Fibroblast of lung (primary cell): Measurements from ENCODE around the gene OSBP2.

Source experiments
- CTCF ChIP-seq, 2 donors: IDR thresholded peaks in 1 of 2; conservative IDR thresholded peaks in 1 of 2; 1 replicate in 1 of 2; 2 replicates in 1 of 2; pipeline ENCODE4 v1.5.1; 2011 to 2012; ENCODE audit warnings: low read length in 2 of 2, control low read depth in 1 of 2, inconsistent platforms in 1 of 2, low read depth in 1 of 2, mild to moderate bottlenecking in 1 of 2
- EZH2 ChIP-seq: IDR thresholded peaks from 2 replicates; pipeline ENCODE4 v1.5.1; 2012; ENCODE audit warnings: low read length, control low read depth, mild to moderate bottlenecking; ENCODE audit errors: missing control alignments

DNA sequence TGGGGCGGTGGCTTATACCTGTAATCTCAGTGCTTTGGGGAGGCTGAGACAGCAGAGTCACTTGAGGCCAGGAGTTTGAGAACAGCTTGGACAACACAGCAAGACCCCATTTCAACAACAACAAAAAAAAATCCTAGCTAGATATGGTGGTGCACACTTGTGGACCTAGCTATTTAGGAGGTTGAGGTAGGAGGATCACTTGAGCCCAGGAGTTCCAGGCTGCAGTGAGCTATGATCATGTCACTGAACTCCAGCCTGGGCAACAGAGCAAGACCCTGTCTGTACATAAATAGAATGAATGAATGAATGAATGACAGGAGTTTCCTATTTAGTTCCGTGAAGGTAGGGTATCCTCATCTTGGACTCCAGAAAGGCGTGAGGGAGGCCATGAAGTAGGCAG is 107.0 kb downstream of the OSBP2 start:
- TF ChIP-seq EZH2 (no peak), CTCF (conservative IDR thresholded peaks at IDR 0.05 in 1 of 2, IDR thresholded peaks at IDR 0.05 in 1 of 2; ENCODE audit: low read depth in 1 of 2, low read length in 2 of 2) (no peak)
